ENCODE data around the gene ITGB6.
A peak's percentile ranks its signal among the peaks of the same experiment; 100 is the strongest.
"Not testable (repeated sequence)": the region's sequence is repeated elsewhere in the genome, so short reads cannot be mapped to it uniquely, and the experiment has no call there.

Gene ITGB6

DNA sequence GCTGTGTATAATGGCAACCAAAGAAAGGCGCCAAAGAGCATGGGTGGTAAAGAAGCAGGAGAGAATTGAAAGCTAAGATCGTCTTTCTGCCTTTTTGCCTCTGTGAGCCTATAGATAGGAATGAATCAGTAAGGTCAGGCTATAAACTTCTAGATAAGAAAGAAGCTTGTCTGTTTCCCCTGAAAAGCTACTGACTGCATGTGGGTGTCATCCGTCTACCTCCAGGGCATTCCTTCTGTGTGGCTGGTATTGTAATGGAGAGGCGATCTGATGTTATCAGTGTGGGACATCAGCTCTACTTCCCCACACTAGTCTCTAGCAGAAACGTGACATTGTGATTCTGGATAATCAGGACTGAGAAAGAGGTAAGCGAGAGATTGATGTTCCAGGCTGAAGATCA lies 74.2 kb downstream of the ITGB6 start:
- TF ChIP-seq ZFP3 (CRISPR knock-in tag; IDR thresholded peaks at IDR 0.05): no peak
- TF ChIP-seq TCF4 (CRISPR knock-in tag; IDR thresholded peaks at IDR 0.05; ENCODE audit: borderline replicate concordance): peak; percentile 24; the same call in 1 of the 2 replicates
- peak; percentile 34; the same call in 1 of the 3 replicates for ATAC-seq

DNA sequence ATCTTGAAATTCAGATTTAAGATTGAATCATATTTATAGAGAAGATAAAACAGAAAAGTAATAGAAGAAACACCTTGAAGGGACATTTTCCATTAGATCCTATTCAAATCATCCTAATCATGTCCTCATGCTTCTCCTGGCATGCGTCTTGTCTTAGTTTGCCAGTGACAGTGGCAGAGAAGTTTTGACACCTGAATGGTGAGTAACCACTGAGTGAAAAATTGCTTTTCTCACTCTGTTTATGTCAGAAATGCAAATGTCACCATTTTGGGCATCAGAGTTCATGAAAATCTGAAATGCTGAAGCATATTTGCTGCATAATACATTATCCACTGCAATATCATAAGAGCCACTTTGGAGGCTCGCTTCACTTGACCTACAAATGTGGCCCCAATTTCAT lies 74.7 kb downstream of the ITGB6 start:
- TF ChIP-seq GLIS3 (CRISPR knock-in tag; IDR thresholded peaks at IDR 0.05): no peak
- TF ChIP-seq, protein P1, sequence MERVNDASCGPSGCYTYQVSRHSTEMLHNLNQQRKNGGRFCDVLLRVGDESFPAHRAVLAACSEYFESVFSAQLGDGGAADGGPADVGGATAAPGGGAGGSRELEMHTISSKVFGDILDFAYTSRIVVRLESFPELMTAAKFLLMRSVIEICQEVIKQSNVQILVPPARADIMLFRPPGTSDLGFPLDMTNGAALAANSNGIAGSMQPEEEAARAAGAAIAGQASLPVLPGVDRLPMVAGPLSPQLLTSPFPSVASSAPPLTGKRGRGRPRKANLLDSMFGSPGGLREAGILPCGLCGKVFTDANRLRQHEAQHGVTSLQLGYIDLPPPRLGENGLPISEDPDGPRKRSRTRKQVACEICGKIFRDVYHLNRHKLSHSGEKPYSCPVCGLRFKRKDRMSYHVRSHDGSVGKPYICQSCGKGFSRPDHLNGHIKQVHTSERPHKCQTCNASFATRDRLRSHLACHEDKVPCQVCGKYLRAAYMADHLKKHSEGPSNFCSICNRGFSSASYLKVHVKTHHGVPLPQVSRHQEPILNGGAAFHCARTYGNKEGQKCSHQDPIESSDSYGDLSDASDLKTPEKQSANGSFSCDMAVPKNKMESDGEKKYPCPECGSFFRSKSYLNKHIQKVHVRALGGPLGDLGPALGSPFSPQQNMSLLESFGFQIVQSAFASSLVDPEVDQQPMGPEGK (CRISPR knock-in tag; IDR thresholded peaks at IDR 0.05; ENCODE audit: borderline replicate concordance): no peak
- TF ChIP-seq BACH2 (CRISPR knock-in tag; IDR thresholded peaks at IDR 0.05; ENCODE audit: borderline replicate concordance): no peak
- TF ChIP-seq CSDC2 (CRISPR knock-in tag; IDR thresholded peaks at IDR 0.05): no peak
- TF ChIP-seq ISL1 (CRISPR knock-in tag; IDR thresholded peaks at IDR 0.05): no peak
- TF ChIP-seq ZNF70 (CRISPR knock-in tag; IDR thresholded peaks at IDR 0.05): no peak
- no peak for ATAC-seq

GRCh38 chr2:160124571-160124970 lies 75.5 kb downstream of the ITGB6 start:
- TF ChIP-seq, protein P2, sequence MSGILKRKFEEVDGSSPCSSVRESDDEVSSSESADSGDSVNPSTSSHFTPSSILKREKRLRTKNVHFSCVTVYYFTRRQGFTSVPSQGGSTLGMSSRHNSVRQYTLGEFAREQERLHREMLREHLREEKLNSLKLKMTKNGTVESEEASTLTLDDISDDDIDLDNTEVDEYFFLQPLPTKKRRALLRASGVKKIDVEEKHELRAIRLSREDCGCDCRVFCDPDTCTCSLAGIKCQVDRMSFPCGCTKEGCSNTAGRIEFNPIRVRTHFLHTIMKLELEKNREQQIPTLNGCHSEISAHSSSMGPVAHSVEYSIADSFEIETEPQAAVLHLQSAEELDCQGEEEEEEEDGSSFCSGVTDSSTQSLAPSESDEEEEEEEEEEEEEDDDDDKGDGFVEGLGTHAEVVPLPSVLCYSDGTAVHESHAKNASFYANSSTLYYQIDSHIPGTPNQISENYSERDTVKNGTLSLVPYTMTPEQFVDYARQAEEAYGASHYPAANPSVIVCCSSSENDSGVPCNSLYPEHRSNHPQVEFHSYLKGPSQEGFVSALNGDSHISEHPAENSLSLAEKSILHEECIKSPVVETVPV (CRISPR knock-in tag; IDR thresholded peaks at IDR 0.05): no peak
- TF ChIP-seq ZNF70 (CRISPR knock-in tag; IDR thresholded peaks at IDR 0.05) (no peak), RARB (CRISPR knock-in tag; IDR thresholded peaks at IDR 0.05) (no peak), GLIS3 (CRISPR knock-in tag; IDR thresholded peaks at IDR 0.05) (no peak), CREB5 (CRISPR knock-in tag; IDR thresholded peaks at IDR 0.05; ENCODE audit: low read depth) (no peak), ISL1 (CRISPR knock-in tag; IDR thresholded peaks at IDR 0.05) (no peak)
- no peak for ATAC-seq

- ATAC-seq: not testable (repeated sequence)
Observed at GRCh38 chr2:160114721-160115120, 85.4 kb downstream of the ITGB6 start.

DNA sequence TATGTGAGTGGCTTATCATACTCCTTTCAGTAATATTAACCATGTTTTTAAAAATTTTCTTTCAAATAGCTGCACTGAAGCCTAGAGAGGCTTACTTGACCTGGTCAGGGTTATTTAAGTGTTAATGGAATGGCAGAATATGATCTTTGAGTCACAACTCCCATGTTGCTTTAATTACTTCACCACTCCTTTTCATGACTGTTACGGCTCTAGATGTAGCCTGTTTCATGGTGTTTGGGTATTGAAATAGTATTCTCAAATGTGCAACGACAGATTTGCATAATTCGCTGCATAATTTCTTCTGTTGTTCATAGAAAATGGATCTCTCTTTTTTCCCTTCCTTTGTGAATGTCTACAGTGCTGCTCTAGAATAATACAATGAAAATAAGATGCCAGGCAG lies 86.1 kb downstream of the ITGB6 start:
- TF ChIP-seq, protein P2 (CRISPR knock-in tag; IDR thresholded peaks at IDR 0.05): no peak
- no peak for TF ChIP-seq ZFP30 (CRISPR knock-in tag; IDR thresholded peaks at IDR 0.05)
- no peak for TF ChIP-seq POU6F1 (CRISPR knock-in tag; IDR thresholded peaks at IDR 0.05; ENCODE audit: borderline replicate concordance, low read depth)
- no peak for TF ChIP-seq ISL1 (CRISPR knock-in tag; IDR thresholded peaks at IDR 0.05)
- TF ChIP-seq BACH2 (CRISPR knock-in tag; IDR thresholded peaks at IDR 0.05; ENCODE audit: borderline replicate concordance): no peak
- no peak for TF ChIP-seq TOX (CRISPR knock-in tag; IDR thresholded peaks at IDR 0.05; ENCODE audit: borderline replicate concordance)
- TF ChIP-seq, protein P1 (CRISPR knock-in tag; IDR thresholded peaks at IDR 0.05; ENCODE audit: borderline replicate concordance): no peak
- TF ChIP-seq ZFP3 (CRISPR knock-in tag; IDR thresholded peaks at IDR 0.05): no peak
- TF ChIP-seq ESRRG (CRISPR knock-in tag; IDR thresholded peaks at IDR 0.05): no peak
- no peak for ATAC-seq
